ENCODE data around the gene REEP6. TPM values are rescaled to one million over a fixed set of nuclear protein-coding genes. Genes with fewer than 3 reads are reported as not detected.

REEP6 gene
- total RNA-seq, 2 donors from 2014 or later: 6.9 to 16.6 TPM

GRCh38 chr19:1449467-1450442, 41.2 kb upstream of the REEP6 start, which contains the start of gene APC2:
TSS of gene APC2 (plus strand) at chr19:1450121. CDS start at chr19:1453002, 2,881 bp downstream.
- ATAC-seq: no peak
- Histone ChIP-seq H3K27me3 (peaks cover 4 to 74% of the 10 kb centered on the region in 2 donors), H3K4me1 (peaks cover 42% of the 10 kb centered on the region), H3K27ac (no peak within 1 kb of the TSS), H3K36me3 (replicated peaks in 1 of 2; ENCODE audit: insufficient read depth in 1 of 2, low read depth in 2 of 2) (no peaks in the 10 kb centered on the region), H3K4me3 (no peak within 1 kb of the TSS), H3K9me3 (no peaks in the 10 kb centered on the region)
- WGBS, 2 donors: 4 to 38% methylated on average over 5 to 60 of the region's 74 CpGs
- intact Hi-C loops (cut with DNase I): no loop called here
- no peak for DNase-seq
- TF ChIP-seq POLR2A (IDR thresholded peaks at IDR 0.05) (no peak), CTCF (IDR thresholded peaks at IDR 0.05) (no peak)

GRCh38 chr19:1450735-1451731, 39.9 kb upstream of the REEP6 start:
- Histone ChIP-seq H3K27ac (no peak overlapping the region), H3K4me3 (no peak overlapping the region), H3K9me3 (no peaks in the 10 kb centered on the region), H3K36me3 (replicated peaks in 1 of 2; ENCODE audit: insufficient read depth in 1 of 2, low read depth in 2 of 2) (no peaks in the 10 kb centered on the region), H3K27me3 (peaks cover 4 to 69% of the 10 kb centered on the region in 2 donors), H3K4me1 (peaks cover 42% of the 10 kb centered on the region)
- intact Hi-C loops (cut with DNase I): no loop called here
- no peak for DNase-seq
- TF ChIP-seq CTCF (IDR thresholded peaks at IDR 0.05): no peak
- no peak for TF ChIP-seq POLR2A (IDR thresholded peaks at IDR 0.05)
- WGBS, 2 donors: 47 to 58% methylated on average over 15 to 22 of the region's 22 CpGs
- no peak for ATAC-seq

- H3K4me1 ChIP-seq: peaks cover 42% of the 10 kb centered on the region
- no peak for ATAC-seq
- WGBS, 2 donors: 23% methylated on average over 26 to 39 of the region's 39 CpGs
- intact Hi-C loops (cut with DNase I): no loop called here
- no peak overlapping the region for H3K4me3 ChIP-seq
- H3K27ac ChIP-seq: no peak overlapping the region
- no peaks in the 10 kb centered on the region for H3K9me3 ChIP-seq
- no peak for DNase-seq
- peaks cover 4 to 69% of the 10 kb centered on the region in 2 donors for H3K27me3 ChIP-seq
- no peaks in the 10 kb centered on the region for H3K36me3 ChIP-seq (replicated peaks in 1 of 2; ENCODE audit: insufficient read depth in 1 of 2, low read depth in 2 of 2)
- no peak for TF ChIP-seq CTCF (IDR thresholded peaks at IDR 0.05)
- no peak for TF ChIP-seq POLR2A (IDR thresholded peaks at IDR 0.05)
Observed at GRCh38 chr19:1451916-1452801, 38.8 kb upstream of the REEP6 start.

- TF ChIP-seq POLR2A (IDR thresholded peaks at IDR 0.05) (no peak), CTCF (IDR thresholded peaks at IDR 0.05) (no peak)
- Histone ChIP-seq H3K4me3 (no peak overlapping the region), H3K9me3 (no peaks in the 10 kb centered on the region), H3K4me1 (peaks cover 43% of the 10 kb centered on the region), H3K36me3 (replicated peaks in 1 of 2; ENCODE audit: insufficient read depth in 1 of 2, low read depth in 2 of 2) (no peaks in the 10 kb centered on the region), H3K27me3 (peaks cover 4 to 69% of the 10 kb centered on the region in 2 donors), H3K27ac (no peak overlapping the region)
- intact Hi-C loops (cut with DNase I): no loop called here
- WGBS, 2 donors: 27 to 40% methylated on average over 9 to 29 of the region's 30 CpGs
- no peak for ATAC-seq
- no peak for DNase-seq
Observed at GRCh38 chr19:1452802-1453524, 38.0 kb upstream of the REEP6 start.

All from body of pancreas (tissue), 4 donors.